GM12865 (cell line): Measurements from ENCODE around the gene TPSG1.
A peak's percentile ranks its signal among the peaks of the same experiment; 100 is the strongest.
"Not testable (repeated sequence)": the region's sequence is repeated elsewhere in the genome, so short reads cannot be mapped to it uniquely, and the experiment has no call there.

Source experiments
- DNase-seq: peaks from one replicate; pipeline ENCODE4 v3.0.0; 2010; ENCODE audit warnings: low read depth
- H3K4me3 ChIP-seq: 2 replicates; pipeline ENCODE4 v1.5.1; 2011; ENCODE audit warnings: mild to moderate bottlenecking, low read depth, low read length, control low read depth
- CTCF ChIP-seq: IDR thresholded peaks from 2 replicates; pipeline ENCODE4 v1.5.1; 2011; ENCODE audit warnings: low read length, control low read depth, low read depth, inconsistent platforms; ENCODE audit not compliant: insufficient read depth; ENCODE audit errors: missing control alignments

The TPSG1 gene

GRCh38 chr16:1200014-1200627 is 24.9 kb downstream of the TPSG1 start:
- H3K4me3 ChIP-seq: no peak overlapping the region
- no peak for TF ChIP-seq CTCF
- DNase-seq: no peak

GRCh38 chr16:1199347-1200013 is 25.6 kb downstream of the TPSG1 start:
- TF ChIP-seq CTCF: no peak
- no peak overlapping the region for H3K4me3 ChIP-seq
- no peak for DNase-seq

- not testable (repeated sequence) for H3K4me3 ChIP-seq
- peak; percentile 2 for DNase-seq
These were observed 26.3 kb downstream of the TPSG1 start for GRCh38 chr16:1198671-1199346.

GRCh38 chr16:1198194-1198593 is 26.9 kb downstream of the TPSG1 start:
- TF ChIP-seq CTCF: no peak
- DNase-seq: no peak
- H3K4me3 ChIP-seq: no peak overlapping the region

- no peak for DNase-seq
- H3K4me3 ChIP-seq: no peak overlapping the region
- TF ChIP-seq CTCF: no peak
These were observed 27.7 kb downstream of the TPSG1 start for GRCh38 chr16:1197237-1197866.

- TF ChIP-seq CTCF: no peak
- no peak overlapping the region for H3K4me3 ChIP-seq
- no peak for DNase-seq
These were observed 28.6 kb downstream of the TPSG1 start for GRCh38 chr16:1196494-1196893.

GRCh38 chr16:1195393-1195666 is 29.7 kb downstream of the TPSG1 start:
- TF ChIP-seq CTCF: no peak
- no peak overlapping the region for H3K4me3 ChIP-seq
- no peak for DNase-seq
